Measurements from ENCODE around the gene KLHL34.
A peak's percentile ranks its signal among the peaks of the same experiment; 100 is the strongest.

The KLHL34 gene

DNA sequence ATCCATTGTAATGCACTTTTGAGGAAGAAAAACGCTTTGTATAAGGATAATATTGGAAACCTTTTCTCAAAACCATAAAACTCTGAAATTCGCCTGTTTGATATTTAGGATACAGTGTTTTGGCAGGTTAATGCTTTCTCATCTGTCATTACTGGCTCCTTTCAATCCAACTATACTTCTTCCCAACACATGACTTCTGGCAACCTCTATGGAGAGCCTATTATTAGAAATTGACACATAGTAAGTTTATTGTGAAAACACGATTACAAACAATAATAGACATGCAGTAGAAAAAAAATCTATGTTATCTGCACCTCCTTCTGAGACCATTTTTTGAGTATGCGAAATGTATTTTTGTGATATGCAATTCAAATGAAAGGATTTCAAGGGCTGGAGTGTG lies 4.6 kb upstream of the KLHL34 start:
- DNase-seq (ENCODE audit: low spot score) (no peak), ATAC-seq (ENCODE audit: low read depth) (no peak)
- TF ChIP-seq, protein P1, sequence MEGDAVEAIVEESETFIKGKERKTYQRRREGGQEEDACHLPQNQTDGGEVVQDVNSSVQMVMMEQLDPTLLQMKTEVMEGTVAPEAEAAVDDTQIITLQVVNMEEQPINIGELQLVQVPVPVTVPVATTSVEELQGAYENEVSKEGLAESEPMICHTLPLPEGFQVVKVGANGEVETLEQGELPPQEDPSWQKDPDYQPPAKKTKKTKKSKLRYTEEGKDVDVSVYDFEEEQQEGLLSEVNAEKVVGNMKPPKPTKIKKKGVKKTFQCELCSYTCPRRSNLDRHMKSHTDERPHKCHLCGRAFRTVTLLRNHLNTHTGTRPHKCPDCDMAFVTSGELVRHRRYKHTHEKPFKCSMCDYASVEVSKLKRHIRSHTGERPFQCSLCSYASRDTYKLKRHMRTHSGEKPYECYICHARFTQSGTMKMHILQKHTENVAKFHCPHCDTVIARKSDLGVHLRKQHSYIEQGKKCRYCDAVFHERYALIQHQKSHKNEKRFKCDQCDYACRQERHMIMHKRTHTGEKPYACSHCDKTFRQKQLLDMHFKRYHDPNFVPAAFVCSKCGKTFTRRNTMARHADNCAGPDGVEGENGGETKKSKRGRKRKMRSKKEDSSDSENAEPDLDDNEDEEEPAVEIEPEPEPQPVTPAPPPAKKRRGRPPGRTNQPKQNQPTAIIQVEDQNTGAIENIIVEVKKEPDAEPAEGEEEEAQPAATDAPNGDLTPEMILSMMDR (IDR thresholded peaks at IDR 0.05; ENCODE audit: poor library complexity, severe bottlenecking), result no peak
- Histone ChIP-seq H3K4me1 (ENCODE audit: insufficient read depth, poor library complexity, severe bottlenecking) (no peaks in the 10 kb centered on the region), H3K9me3 (ENCODE audit: severe bottlenecking) (no peaks in the 10 kb centered on the region), H3K27me3 (ENCODE audit: insufficient read depth, poor library complexity, severe bottlenecking) (no peaks in the 10 kb centered on the region), H3K27ac (ENCODE audit: poor library complexity, severe bottlenecking) (no peak overlapping the region), H3K36me3 (ENCODE audit: low read depth) (no peaks in the 10 kb centered on the region), H3K4me3 (ENCODE audit: severe bottlenecking) (no peak overlapping the region)

DNA sequence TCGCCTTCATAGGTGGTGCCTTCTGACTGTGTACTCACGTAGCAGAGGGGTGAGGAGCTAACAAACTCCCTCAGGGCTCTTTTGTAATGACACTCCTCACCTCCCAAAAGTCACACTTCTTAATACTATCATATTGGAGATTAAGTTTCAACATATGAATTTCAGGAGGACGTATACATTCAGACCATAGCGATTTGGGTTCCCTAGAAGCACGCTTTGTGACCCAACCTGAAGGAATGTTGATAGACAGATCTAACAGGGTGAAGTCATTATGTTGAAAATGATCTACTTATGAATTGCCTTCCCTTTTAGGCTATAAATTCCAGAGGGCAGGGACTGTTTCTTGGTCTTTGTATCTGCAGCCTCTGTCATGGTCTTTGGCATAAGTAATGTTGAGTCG lies 3.2 kb upstream of the KLHL34 start:
- Histone ChIP-seq H3K36me3 (ENCODE audit: low read depth) (no peaks in the 10 kb centered on the region), H3K4me1 (ENCODE audit: insufficient read depth, poor library complexity, severe bottlenecking) (no peaks in the 10 kb centered on the region), H3K4me3 (ENCODE audit: severe bottlenecking) (no peak overlapping the region), H3K27me3 (ENCODE audit: insufficient read depth, poor library complexity, severe bottlenecking) (no peaks in the 10 kb centered on the region), H3K9me3 (ENCODE audit: severe bottlenecking) (no peaks in the 10 kb centered on the region), H3K27ac (ENCODE audit: poor library complexity, severe bottlenecking) (no peak overlapping the region)
- no peak for DNase-seq (ENCODE audit: low spot score)
- TF ChIP-seq, protein P1 (IDR thresholded peaks at IDR 0.05; ENCODE audit: poor library complexity, severe bottlenecking), result no peak
- peak; percentile 46; the same call in 1 of the 3 replicates for ATAC-seq (ENCODE audit: low read depth)

DNA sequence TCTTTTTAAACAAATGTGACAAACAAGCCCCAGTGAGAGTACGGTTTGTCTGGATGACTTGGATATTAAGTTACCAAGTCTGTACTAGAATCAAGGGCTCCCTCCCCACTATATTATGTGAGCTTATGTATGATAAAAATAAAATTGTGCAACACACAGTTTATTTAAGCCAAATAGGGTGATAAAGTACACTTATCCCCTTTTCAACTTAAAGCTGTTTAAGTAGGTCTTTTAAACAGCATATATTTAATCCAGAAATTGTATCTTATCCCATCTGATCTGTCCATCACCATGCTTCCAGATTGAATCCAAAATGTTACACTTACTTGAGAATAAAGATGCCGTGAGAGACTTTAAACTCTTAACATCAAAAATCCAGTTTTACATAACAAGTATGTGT lies 2.0 kb upstream of the KLHL34 start:
- Histone ChIP-seq H3K4me1 (ENCODE audit: insufficient read depth, poor library complexity, severe bottlenecking) (no peaks in the 10 kb centered on the region), H3K27me3 (ENCODE audit: insufficient read depth, poor library complexity, severe bottlenecking) (no peaks in the 10 kb centered on the region), H3K36me3 (ENCODE audit: low read depth) (no peaks in the 10 kb centered on the region), H3K27ac (ENCODE audit: poor library complexity, severe bottlenecking) (no peak overlapping the region), H3K4me3 (ENCODE audit: severe bottlenecking) (no peak overlapping the region), H3K9me3 (ENCODE audit: severe bottlenecking) (no peaks in the 10 kb centered on the region)
- DNase-seq (ENCODE audit: low spot score), result no peak
- ATAC-seq (ENCODE audit: low read depth), result no peak
- TF ChIP-seq, protein P1 (IDR thresholded peaks at IDR 0.05; ENCODE audit: poor library complexity, severe bottlenecking), result no peak

DNA sequence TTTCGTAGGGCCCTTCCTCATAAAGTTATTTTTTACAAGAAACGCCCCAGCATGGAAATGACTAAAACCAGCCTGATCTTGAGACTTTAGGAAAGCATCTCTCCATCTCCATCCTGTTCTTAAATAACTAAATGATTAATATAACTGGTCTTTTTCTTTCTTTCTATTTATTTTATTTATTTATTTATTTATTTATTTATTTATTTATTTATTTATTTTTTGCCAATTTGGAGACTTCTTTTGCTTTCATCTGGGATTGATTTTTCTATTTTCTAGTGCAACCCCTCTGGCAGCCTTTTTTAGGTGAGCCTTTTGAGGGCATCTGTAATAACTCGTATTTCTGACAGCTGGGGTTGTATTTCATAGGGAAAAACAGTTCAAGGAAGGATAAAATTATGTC lies 1.2 kb upstream of the KLHL34 start:
- Histone ChIP-seq H3K36me3 (ENCODE audit: low read depth) (no peaks in the 10 kb centered on the region), H3K9me3 (ENCODE audit: severe bottlenecking) (no peaks in the 10 kb centered on the region), H3K4me3 (ENCODE audit: severe bottlenecking) (no peak overlapping the region), H3K4me1 (ENCODE audit: insufficient read depth, poor library complexity, severe bottlenecking) (no peaks in the 10 kb centered on the region), H3K27ac (ENCODE audit: poor library complexity, severe bottlenecking) (no peak overlapping the region), H3K27me3 (ENCODE audit: insufficient read depth, poor library complexity, severe bottlenecking) (no peaks in the 10 kb centered on the region)
- TF ChIP-seq, protein P1 (IDR thresholded peaks at IDR 0.05; ENCODE audit: poor library complexity, severe bottlenecking), result no peak
- ATAC-seq (ENCODE audit: low read depth), result no peak
- no peak for DNase-seq (ENCODE audit: low spot score)

DNA sequence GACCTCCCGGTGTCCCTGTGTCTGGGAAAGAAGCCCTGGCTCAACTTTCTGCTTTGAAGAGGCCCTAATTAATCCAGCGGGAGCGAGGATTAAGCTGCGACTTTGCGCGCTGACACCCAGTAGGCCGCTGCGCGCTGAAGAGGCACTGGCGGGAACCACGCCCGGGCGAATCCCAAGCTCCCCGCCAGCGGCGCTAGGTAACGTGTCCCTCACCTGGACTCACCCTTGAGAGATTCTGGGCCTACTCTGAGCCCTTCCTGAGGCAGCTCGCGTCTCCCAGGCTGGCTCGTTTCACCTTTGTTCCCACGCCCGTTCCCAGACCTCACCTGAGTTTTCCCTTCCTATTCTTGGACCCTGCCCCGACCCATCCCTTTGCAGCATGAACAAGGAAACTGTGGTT lies 616 bp upstream of the KLHL34 start:
- DNase-seq (ENCODE audit: low spot score), result no peak
- TF ChIP-seq, protein P1 (IDR thresholded peaks at IDR 0.05; ENCODE audit: poor library complexity, severe bottlenecking), result no peak
- H3K4me3 ChIP-seq (ENCODE audit: severe bottlenecking), result no peak overlapping the region
- H3K4me1 ChIP-seq (ENCODE audit: insufficient read depth, poor library complexity, severe bottlenecking), result no peaks in the 10 kb centered on the region
- no peaks in the 10 kb centered on the region for H3K36me3 ChIP-seq (ENCODE audit: low read depth)
- ATAC-seq (ENCODE audit: low read depth), result no peak
- H3K9me3 ChIP-seq (ENCODE audit: severe bottlenecking), result no peaks in the 10 kb centered on the region
- H3K27me3 ChIP-seq (ENCODE audit: insufficient read depth, poor library complexity, severe bottlenecking), result no peaks in the 10 kb centered on the region
- H3K27ac ChIP-seq (ENCODE audit: poor library complexity, severe bottlenecking), result no peak overlapping the region
